Measurements from ENCODE around the gene PFDN5.

The PFDN5 gene

GRCh38 chr12:53343449-53343848 lies 48.1 kb downstream of the PFDN5 start:
- no peak overlapping the region for H4K5ac ChIP-seq (ENCODE audit: low read length)
- DNase-seq: no peak
- H2AK5ac ChIP-seq (ENCODE audit: low read length): no peak overlapping the region
- H3K9ac ChIP-seq (ENCODE audit: low read length): no peak overlapping the region
- no peak overlapping the region for H3K4ac ChIP-seq (ENCODE audit: low read depth, low read length)
- no peaks in the 10 kb centered on the region for H3K79me1 ChIP-seq (ENCODE audit: low read length)
- H2BK5ac ChIP-seq (ENCODE audit: low read length): no peak overlapping the region
- H3K4me2 ChIP-seq (ENCODE audit: low read length): no peak overlapping the region
- peaks cover 15% of the 10 kb centered on the region for H3K4me1 ChIP-seq (ENCODE audit: control insufficient read depth, low read depth, low read length)
- no CpG with 5 or more reads among the region's 3 CpGs for WGBS (ENCODE audit: extremely low coverage, insufficient coverage, low lambda C conversion rate)
- no peak overlapping the region for H3K27ac ChIP-seq (ENCODE audit: low read depth, low read length)
- no peak overlapping the region for H3K56ac ChIP-seq (ENCODE audit: low read length)
- no peaks in the 10 kb centered on the region for H3K27me3 ChIP-seq (ENCODE audit: insufficient read depth, low read length, poor library complexity)
- no peak overlapping the region for H2BK15ac ChIP-seq (replicated peaks; ENCODE audit: low read depth)
- no peak overlapping the region for H4K8ac ChIP-seq (ENCODE audit: low read depth, low read length)
- H2BK120ac ChIP-seq (ENCODE audit: low read depth, low read length): no peak overlapping the region
- no peak overlapping the region for H3K23ac ChIP-seq (ENCODE audit: low read length)
- H3K36me3 ChIP-seq (ENCODE audit: control insufficient read depth, insufficient read depth, low read length): no peaks in the 10 kb centered on the region
- no peak overlapping the region for H3K4me3 ChIP-seq (ENCODE audit: low read length)
- no peak overlapping the region for H3K18ac ChIP-seq (ENCODE audit: low read length)
- H3K79me2 ChIP-seq (ENCODE audit: control insufficient read depth, insufficient read depth, low read length): no peaks in the 10 kb centered on the region

- H3K79me1 ChIP-seq (ENCODE audit: low read length): no peaks in the 10 kb centered on the region
- no peak overlapping the region for H2AK5ac ChIP-seq (ENCODE audit: low read length)
- H4K8ac ChIP-seq (ENCODE audit: low read depth, low read length): no peak overlapping the region
- H2BK15ac ChIP-seq (replicated peaks; ENCODE audit: low read depth): no peak overlapping the region
- no peak overlapping the region for H3K4me2 ChIP-seq (ENCODE audit: low read length)
- no peak overlapping the region for H4K5ac ChIP-seq (ENCODE audit: low read length)
- no peaks in the 10 kb centered on the region for H3K27me3 ChIP-seq (ENCODE audit: insufficient read depth, low read length, poor library complexity)
- H3K23ac ChIP-seq (ENCODE audit: low read length): no peak overlapping the region
- H3K4me3 ChIP-seq (ENCODE audit: low read length): no peak overlapping the region
- no peak overlapping the region for H3K4ac ChIP-seq (ENCODE audit: low read depth, low read length)
- no peak overlapping the region for H3K56ac ChIP-seq (ENCODE audit: low read length)
- DNase-seq: no peak
- H3K27ac ChIP-seq (ENCODE audit: low read depth, low read length): no peak overlapping the region
- no peak overlapping the region for H3K18ac ChIP-seq (ENCODE audit: low read length)
- no peak overlapping the region for H2BK120ac ChIP-seq (ENCODE audit: low read depth, low read length)
- no peak overlapping the region for H2BK5ac ChIP-seq (ENCODE audit: low read length)
- no peak overlapping the region for H3K9ac ChIP-seq (ENCODE audit: low read length)
- no peaks in the 10 kb centered on the region for H3K36me3 ChIP-seq (ENCODE audit: control insufficient read depth, insufficient read depth, low read length)
- H3K79me2 ChIP-seq (ENCODE audit: control insufficient read depth, insufficient read depth, low read length): no peaks in the 10 kb centered on the region
- no CpG with 5 or more reads among the region's 4 CpGs for WGBS (ENCODE audit: extremely low coverage, insufficient coverage, low lambda C conversion rate)
- H3K4me1 ChIP-seq (ENCODE audit: control insufficient read depth, low read depth, low read length): peaks cover 11% of the 10 kb centered on the region
Measured at GRCh38 chr12:53343969-53344368, 48.6 kb downstream of the PFDN5 start.

- no peak overlapping the region for H2BK5ac ChIP-seq (ENCODE audit: low read length)
- no peak overlapping the region for H2BK120ac ChIP-seq (ENCODE audit: low read depth, low read length)
- peak overlapping the region; percentile 83 for H3K56ac ChIP-seq (ENCODE audit: low read length)
- H2BK15ac ChIP-seq (replicated peaks; ENCODE audit: low read depth): no peak overlapping the region
- peak overlapping the region; percentile 8 for H3K18ac ChIP-seq (ENCODE audit: low read length)
- no peak overlapping the region for H4K8ac ChIP-seq (ENCODE audit: low read depth, low read length)
- H3K9ac ChIP-seq (ENCODE audit: low read length): peak overlapping the region; percentile 62
- H3K27ac ChIP-seq (ENCODE audit: low read depth, low read length): peak overlapping the region; percentile 39
- H3K27me3 ChIP-seq (ENCODE audit: insufficient read depth, low read length, poor library complexity): no peaks in the 10 kb centered on the region
- H3K4me3 ChIP-seq (ENCODE audit: low read length): no peak overlapping the region
- H3K4me2 ChIP-seq (ENCODE audit: low read length): peak overlapping the region; percentile 59
- H3K4me1 ChIP-seq (ENCODE audit: control insufficient read depth, low read depth, low read length): peaks cover 11% of the 10 kb centered on the region
- H3K79me1 ChIP-seq (ENCODE audit: low read length): no peaks in the 10 kb centered on the region
- no CpG with 5 or more reads among the region's 19 CpGs for WGBS (ENCODE audit: extremely low coverage, insufficient coverage, low lambda C conversion rate)
- H2AK5ac ChIP-seq (ENCODE audit: low read length): no peak overlapping the region
- H3K4ac ChIP-seq (ENCODE audit: low read depth, low read length): no peak overlapping the region
- H3K36me3 ChIP-seq (ENCODE audit: control insufficient read depth, insufficient read depth, low read length): no peaks in the 10 kb centered on the region
- no peaks in the 10 kb centered on the region for H3K79me2 ChIP-seq (ENCODE audit: control insufficient read depth, insufficient read depth, low read length)
- no peak for DNase-seq
- peak overlapping the region; percentile 72 for H3K23ac ChIP-seq (ENCODE audit: low read length)
- H4K5ac ChIP-seq (ENCODE audit: low read length): no peak overlapping the region
Measured at GRCh38 chr12:53344487-53344823, 49.1 kb downstream of the PFDN5 start.

- Histone ChIP-seq H3K79me2 (ENCODE audit: control insufficient read depth, insufficient read depth, low read length) (no peaks in the 10 kb centered on the region), H4K8ac (ENCODE audit: low read depth, low read length) (no peak overlapping the region), H2AK5ac (ENCODE audit: low read length) (no peak overlapping the region), H3K27me3 (ENCODE audit: insufficient read depth, low read length, poor library complexity) (no peaks in the 10 kb centered on the region), H3K4me1 (ENCODE audit: control insufficient read depth, low read depth, low read length) (peaks cover 11% of the 10 kb centered on the region), H3K56ac (ENCODE audit: low read length) (peak overlapping the region; percentile 91), H3K4me3 (ENCODE audit: low read length) (peak overlapping the region; percentile 64), H3K27ac (ENCODE audit: low read depth, low read length) (peak overlapping the region; percentile 18), H3K36me3 (ENCODE audit: control insufficient read depth, insufficient read depth, low read length) (no peaks in the 10 kb centered on the region), H3K4ac (ENCODE audit: low read depth, low read length) (peak overlapping the region; percentile 39), H3K18ac (ENCODE audit: low read length) (peak overlapping the region; percentile 8), H3K9ac (ENCODE audit: low read length) (peak overlapping the region; percentile 83), H3K23ac (ENCODE audit: low read length) (peak overlapping the region; percentile 74), H2BK5ac (ENCODE audit: low read length) (peak overlapping the region; percentile 58), H2BK15ac (replicated peaks; ENCODE audit: low read depth) (no peak overlapping the region), H3K79me1 (ENCODE audit: low read length) (no peaks in the 10 kb centered on the region), H2BK120ac (ENCODE audit: low read depth, low read length) (no peak overlapping the region), H4K5ac (ENCODE audit: low read length) (no peak overlapping the region), H3K4me2 (ENCODE audit: low read length) (peak overlapping the region; percentile 89)
- DNase-seq: peak; percentile 80
- WGBS (ENCODE audit: extremely low coverage, insufficient coverage, low lambda C conversion rate): no CpG with 5 or more reads among the region's 50 CpGs
Measured at GRCh38 chr12:53344824-53345485, 49.6 kb downstream of the PFDN5 start.

GRCh38 chr12:53345486-53346188 lies 50.3 kb downstream of the PFDN5 start:
- no peaks in the 10 kb centered on the region for H3K36me3 ChIP-seq (ENCODE audit: control insufficient read depth, insufficient read depth, low read length)
- H3K27me3 ChIP-seq (ENCODE audit: insufficient read depth, low read length, poor library complexity): no peaks in the 10 kb centered on the region
- peak overlapping the region; percentile 21 for H4K5ac ChIP-seq (ENCODE audit: low read length)
- no peak overlapping the region for H2BK15ac ChIP-seq (replicated peaks; ENCODE audit: low read depth)
- no peak overlapping the region for H3K23ac ChIP-seq (ENCODE audit: low read length)
- peak overlapping the region; percentile 39 for H3K4ac ChIP-seq (ENCODE audit: low read depth, low read length)
- H4K8ac ChIP-seq (ENCODE audit: low read depth, low read length): no peak overlapping the region
- no peak overlapping the region for H3K4me3 ChIP-seq (ENCODE audit: low read length)
- H2BK5ac ChIP-seq (ENCODE audit: low read length): peak overlapping the region; percentile 44
- peak overlapping the region; percentile 2 for H3K4me2 ChIP-seq (ENCODE audit: low read length)
- peak; percentile 74 for DNase-seq
- no peaks in the 10 kb centered on the region for H3K79me1 ChIP-seq (ENCODE audit: low read length)
- peak overlapping the region; percentile 91 for H3K56ac ChIP-seq (ENCODE audit: low read length)
- WGBS (ENCODE audit: extremely low coverage, insufficient coverage, low lambda C conversion rate): no CpG with 5 or more reads among the region's 10 CpGs
- peak overlapping the region; percentile 10 for H2BK120ac ChIP-seq (ENCODE audit: low read depth, low read length)
- H3K79me2 ChIP-seq (ENCODE audit: control insufficient read depth, insufficient read depth, low read length): no peaks in the 10 kb centered on the region
- H3K27ac ChIP-seq (ENCODE audit: low read depth, low read length): peak overlapping the region; percentile 51
- H3K9ac ChIP-seq (ENCODE audit: low read length): peak overlapping the region; percentile 83
- no peak overlapping the region for H3K18ac ChIP-seq (ENCODE audit: low read length)
- H2AK5ac ChIP-seq (ENCODE audit: low read length): no peak overlapping the region
- peaks cover 11% of the 10 kb centered on the region for H3K4me1 ChIP-seq (ENCODE audit: control insufficient read depth, low read depth, low read length)
